HG02840 (cell line): ENCODE data around the gene NSUN4.
"Not testable (repeated sequence)": the region's sequence is repeated elsewhere in the genome, so short reads cannot be mapped to it uniquely, and the experiment has no call there.

Experiments
- ATAC-seq: cut with Tn5 transposase; IDR thresholded peaks from one replicate; pipeline ENCODE4 v1.9.1; 2021; ENCODE audit warnings: mild to moderate bottlenecking, moderate library complexity, moderate number of reproducible peaks; ENCODE audit not compliant: unreplicated experiment, low FRiP score

NSUN4 gene

GRCh38 chr1:46363121-46363520 is 22.5 kb downstream of the NSUN4 start:
- ATAC-seq: no peak

GRCh38 chr1:46364612-46365011 is 24.0 kb downstream of the NSUN4 start:
- ATAC-seq: no peak

GRCh38 chr1:46365796-46366195 is 25.2 kb downstream of the NSUN4 start:
- ATAC-seq: not testable (repeated sequence)

GRCh38 chr1:46367072-46367471 is 26.5 kb downstream of the NSUN4 start:
- ATAC-seq: no peak

GRCh38 chr1:46367701-46368100 is 27.1 kb downstream of the NSUN4 start:
- not testable (repeated sequence) for ATAC-seq

GRCh38 chr1:46368791-46369190 is 28.2 kb downstream of the NSUN4 start:
- ATAC-seq: no peak

GRCh38 chr1:46369542-46370213 is 29.1 kb downstream of the NSUN4 start:
- no peak for ATAC-seq

GRCh38 chr1:46370214-46370633 is 29.6 kb downstream of the NSUN4 start:
- ATAC-seq: no peak

- no peak for ATAC-seq
Measured at GRCh38 chr1:46372431-46372830, 31.8 kb downstream of the NSUN4 start.

- no peak for ATAC-seq
Measured at GRCh38 chr1:46379996-46380395, 39.4 kb downstream of the NSUN4 start.

- ATAC-seq: no peak
Measured at GRCh38 chr1:46380508-46380907, 39.9 kb downstream of the NSUN4 start.

GRCh38 chr1:46393510-46393909 is 52.9 kb downstream of the NSUN4 start:
- ATAC-seq: no peak

GRCh38 chr1:46394108-46394871 is 53.7 kb downstream of the NSUN4 start, which contains the start of gene FAAH:
Gene FAAH (plus strand): TSS chr1:46394317. CDS start chr1:46394349, 32 bp downstream.
- ATAC-seq: no peak

- ATAC-seq: no peak
Measured at GRCh38 chr1:46394872-46395465, 54.4 kb downstream of the NSUN4 start.

GRCh38 chr1:46396441-46397398 is 56.1 kb downstream of the NSUN4 start:
- ATAC-seq: no peak

- no peak for ATAC-seq
Measured at GRCh38 chr1:46399307-46399706, 58.7 kb downstream of the NSUN4 start.

- no peak for ATAC-seq
Measured at GRCh38 chr1:46400421-46400820, 59.8 kb downstream of the NSUN4 start.

GRCh38 chr1:46401154-46401913 is 60.7 kb downstream of the NSUN4 start:
- no peak for ATAC-seq

- no peak for ATAC-seq
Measured at GRCh38 chr1:46401964-46402626, 61.5 kb downstream of the NSUN4 start.
